OCI-LY1 (cell line): ENCODE data around the gene NRP1.

Experiments used
- CTCF ChIP-seq: fragments of 200-600 bp; sonication (generic), shearing (Covaris generic); IDR thresholded peaks from 2 replicates; pipeline ENCODE4 v1.5.1; 2017; ENCODE audit warnings: mild to moderate bottlenecking, antibody characterized with exemption, low read length, moderate library complexity, mixed read lengths
- EZH2 ChIP-seq: fragments of 200-600 bp; sonication (generic), shearing (Covaris generic); IDR thresholded peaks from 2 replicates; pipeline ENCODE4 v1.8.0; 2017; ENCODE audit warnings: borderline replicate concordance, mixed run types, mild to moderate bottlenecking, antibody characterized with exemption, low read length, moderate library complexity, mixed read lengths

GRCh38 chr10:33334805-33335550 is 511 bp upstream of the NRP1 start:
- no peak for TF ChIP-seq CTCF
- TF ChIP-seq EZH2, result no peak
